ENCODE data around the gene NEK11.

DNA sequence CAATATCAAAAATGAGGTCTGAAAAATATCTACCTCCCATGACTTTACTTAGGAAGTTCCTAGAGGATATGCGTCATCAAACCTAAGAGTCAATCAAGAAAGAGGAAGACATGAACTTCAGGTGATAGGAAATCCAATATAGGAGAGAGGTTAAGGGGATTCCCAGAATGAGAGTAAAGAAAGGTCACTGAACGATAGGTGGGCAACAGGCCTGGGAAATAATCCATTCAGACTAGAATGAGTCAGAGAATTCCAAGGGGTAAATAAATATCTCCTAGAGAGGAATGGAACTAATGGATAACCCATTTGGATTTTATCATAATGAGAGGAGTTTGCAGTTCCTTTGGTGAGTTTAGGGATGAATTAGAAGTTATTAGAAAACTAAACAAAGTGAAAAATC is 223.8 kb downstream of the NEK11 start:
- TF ChIP-seq, protein P1, sequence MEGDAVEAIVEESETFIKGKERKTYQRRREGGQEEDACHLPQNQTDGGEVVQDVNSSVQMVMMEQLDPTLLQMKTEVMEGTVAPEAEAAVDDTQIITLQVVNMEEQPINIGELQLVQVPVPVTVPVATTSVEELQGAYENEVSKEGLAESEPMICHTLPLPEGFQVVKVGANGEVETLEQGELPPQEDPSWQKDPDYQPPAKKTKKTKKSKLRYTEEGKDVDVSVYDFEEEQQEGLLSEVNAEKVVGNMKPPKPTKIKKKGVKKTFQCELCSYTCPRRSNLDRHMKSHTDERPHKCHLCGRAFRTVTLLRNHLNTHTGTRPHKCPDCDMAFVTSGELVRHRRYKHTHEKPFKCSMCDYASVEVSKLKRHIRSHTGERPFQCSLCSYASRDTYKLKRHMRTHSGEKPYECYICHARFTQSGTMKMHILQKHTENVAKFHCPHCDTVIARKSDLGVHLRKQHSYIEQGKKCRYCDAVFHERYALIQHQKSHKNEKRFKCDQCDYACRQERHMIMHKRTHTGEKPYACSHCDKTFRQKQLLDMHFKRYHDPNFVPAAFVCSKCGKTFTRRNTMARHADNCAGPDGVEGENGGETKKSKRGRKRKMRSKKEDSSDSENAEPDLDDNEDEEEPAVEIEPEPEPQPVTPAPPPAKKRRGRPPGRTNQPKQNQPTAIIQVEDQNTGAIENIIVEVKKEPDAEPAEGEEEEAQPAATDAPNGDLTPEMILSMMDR (IDR thresholded peaks at IDR 0.05) = no peak
- no peak for TF ChIP-seq POLR2AphosphoS5 (IDR thresholded peaks at IDR 0.05)
- TF ChIP-seq POLR2A (IDR thresholded peaks at IDR 0.05) = no peak
